ENCODE results near the gene TENT4A.
"Not testable (repeated sequence)": the region's sequence is repeated elsewhere in the genome, so short reads cannot be mapped to it uniquely, and the experiment has no call there.

The TENT4A gene

DNA sequence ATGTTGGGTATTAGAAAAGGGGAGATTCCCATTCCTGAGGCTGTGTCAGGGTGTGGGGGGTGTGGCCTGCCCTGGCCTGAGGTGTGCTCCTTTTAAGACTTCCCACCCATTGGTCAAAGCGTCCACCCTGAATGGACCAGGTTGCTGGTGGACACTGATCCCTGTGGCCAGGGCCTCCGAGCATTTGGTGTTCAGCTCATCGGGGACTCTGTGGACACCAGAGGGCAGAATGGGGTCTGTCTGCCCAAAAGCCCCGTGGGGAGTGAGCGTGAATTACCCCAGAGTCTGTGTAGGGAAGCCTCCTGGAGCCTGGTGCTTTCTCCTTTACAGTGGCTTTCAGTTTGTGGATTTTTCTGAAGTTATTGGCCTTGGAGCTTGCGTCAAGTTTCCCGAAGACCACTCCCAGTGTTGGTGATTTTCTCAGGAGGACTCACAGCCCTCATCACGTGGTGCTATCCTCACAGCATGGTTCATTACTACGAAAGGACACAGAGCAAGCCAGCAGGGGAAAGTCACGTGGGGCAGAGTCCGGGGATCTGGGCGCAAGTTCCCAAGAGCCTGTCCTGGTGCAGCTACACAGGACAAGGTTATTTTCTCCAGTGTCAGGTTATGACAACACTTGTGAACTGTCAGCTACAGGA is 55.5 kb downstream of the TENT4A start:
- no peak for DNase-seq (ENCODE audit: low read depth, low spot score)

DNA sequence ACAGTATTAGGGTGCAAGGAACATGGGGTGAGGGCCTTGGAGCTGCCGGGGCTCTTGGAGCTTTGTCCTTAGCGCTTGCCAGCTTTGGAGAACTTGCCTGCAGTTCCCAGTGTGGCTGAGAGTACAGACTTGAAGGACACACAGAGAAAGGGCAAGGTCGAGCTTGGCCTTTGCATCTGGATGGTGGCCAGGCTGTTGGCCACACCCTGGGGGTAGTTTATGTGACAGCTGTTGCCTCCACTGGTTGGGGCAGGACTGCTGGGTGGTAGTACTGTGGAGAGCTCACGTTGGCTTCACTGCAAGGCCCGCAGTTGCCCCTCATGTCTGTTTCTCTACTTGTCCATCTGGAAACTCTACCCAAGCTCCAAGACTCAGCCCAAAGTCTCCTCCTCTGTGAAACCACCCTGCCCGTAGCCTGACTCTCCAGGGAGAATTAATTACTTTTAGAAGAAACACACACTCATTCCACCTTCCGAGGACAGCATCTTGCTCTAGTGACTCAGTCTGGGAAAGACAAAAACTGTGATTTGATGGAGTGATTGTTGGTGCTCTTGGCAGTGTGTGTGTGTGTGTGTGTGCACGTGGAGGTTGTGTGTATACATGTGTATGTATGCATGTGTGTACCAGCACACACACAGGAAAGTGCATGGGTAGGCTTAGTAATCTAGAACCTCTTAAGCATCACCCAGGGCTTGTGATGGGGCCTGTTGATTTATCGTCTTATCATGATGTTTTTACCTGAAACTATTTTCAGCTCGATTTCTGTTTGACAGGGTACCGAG is 57.8 kb downstream of the TENT4A start:
- no peak for DNase-seq (ENCODE audit: low read depth, low spot score)

DNA sequence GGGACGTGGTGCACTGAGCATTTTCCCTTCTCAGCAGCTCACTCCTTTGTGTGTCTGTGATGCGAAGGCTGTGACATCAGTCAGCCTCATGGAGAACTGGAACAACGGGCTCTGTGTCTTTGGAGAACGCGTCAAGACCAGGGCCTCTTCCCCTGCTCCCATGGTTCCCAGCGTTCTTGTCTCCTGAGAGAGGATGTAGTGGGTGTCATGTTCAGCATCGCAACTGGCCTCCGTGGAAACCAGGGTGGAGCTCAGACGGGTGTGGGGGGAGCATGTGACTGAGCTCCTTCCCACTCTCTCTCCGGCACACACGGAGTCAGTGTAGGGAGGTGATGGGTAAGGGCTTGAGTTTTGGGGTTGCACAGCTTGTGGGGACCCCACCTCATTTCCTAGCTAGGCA is 59.7 kb downstream of the TENT4A start:
- DNase-seq (ENCODE audit: low read depth, low spot score) = no peak

DNA sequence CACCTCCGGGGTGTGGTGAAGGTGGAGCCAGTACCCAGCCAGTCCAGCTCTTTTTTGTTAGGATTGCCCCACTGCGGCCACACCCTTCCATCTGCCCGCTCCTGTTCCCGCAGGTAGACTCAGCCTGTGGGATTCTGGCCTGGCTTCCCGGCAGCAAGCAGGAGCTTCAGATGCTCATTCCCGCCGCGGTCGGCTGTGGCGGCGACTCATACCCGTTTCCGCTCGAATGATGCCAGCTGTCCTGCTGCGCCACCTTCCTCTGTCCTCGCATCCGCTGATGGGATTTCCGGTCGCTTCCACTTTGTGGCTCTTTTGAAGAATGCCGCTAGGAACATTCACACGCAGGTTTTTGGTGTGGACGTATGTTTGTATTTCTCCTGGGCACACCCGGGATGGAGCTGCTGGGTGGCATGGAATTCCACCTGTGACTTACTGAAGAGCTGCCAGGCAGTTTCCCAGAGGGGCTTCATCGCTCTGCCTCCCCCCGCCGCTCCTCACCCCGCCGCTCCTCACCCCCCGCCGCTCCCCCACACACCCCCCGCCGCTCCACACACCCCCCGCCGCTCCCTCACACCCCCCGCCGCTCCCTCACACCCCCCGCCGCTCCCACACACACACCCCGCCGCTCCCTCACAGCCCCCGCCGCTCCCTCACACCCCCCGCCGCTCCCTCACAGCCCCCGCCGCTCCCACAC is 60.3 kb downstream of the TENT4A start:
- DNase-seq (ENCODE audit: low read depth, low spot score) = no peak

DNA sequence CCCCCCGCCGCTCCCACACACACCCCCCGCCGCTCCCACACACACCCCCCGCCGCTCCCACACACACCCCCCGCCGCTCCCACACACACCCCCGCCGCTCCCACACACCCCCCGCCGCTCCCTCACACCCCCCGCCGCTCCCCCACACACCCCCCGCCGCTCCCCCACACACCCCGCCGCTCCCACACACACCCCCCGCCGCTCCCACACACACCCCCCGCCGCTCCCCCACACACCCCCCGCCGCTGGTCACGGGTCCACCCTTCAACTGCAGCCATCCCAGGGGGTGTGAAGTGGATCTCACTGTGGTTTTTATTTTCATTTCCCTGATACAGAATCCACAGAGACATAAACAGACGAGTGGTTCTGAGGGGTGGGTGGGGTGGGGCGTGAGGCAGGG is 61.0 kb downstream of the TENT4A start:
- DNase-seq (ENCODE audit: low read depth, low spot score) = not testable (repeated sequence)

DNA sequence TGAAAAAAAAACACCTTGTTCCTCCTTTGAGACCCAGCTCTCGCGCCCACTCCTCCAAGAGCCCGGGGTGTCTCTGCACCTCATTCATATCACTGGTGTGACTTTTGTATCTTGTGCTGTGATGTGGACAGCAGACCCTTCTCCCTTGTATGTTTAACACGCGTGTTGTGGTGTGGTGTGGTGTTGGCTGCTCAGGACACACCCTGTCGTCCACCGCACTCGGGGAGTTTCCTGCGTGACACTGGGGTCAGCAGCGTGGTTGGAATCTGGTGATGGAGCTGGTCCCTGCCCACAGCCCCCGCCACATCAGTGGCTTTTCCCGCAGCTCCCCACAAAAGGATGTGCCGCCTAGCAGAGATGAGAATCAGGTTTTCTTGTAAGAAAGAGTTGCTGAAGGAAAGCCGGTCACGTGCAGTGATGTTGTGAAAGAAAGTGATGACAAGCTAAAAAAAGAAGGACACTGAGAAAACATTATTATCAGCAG is 61.5 kb downstream of the TENT4A start:
- DNase-seq (ENCODE audit: low read depth, low spot score) = no peak

DNA sequence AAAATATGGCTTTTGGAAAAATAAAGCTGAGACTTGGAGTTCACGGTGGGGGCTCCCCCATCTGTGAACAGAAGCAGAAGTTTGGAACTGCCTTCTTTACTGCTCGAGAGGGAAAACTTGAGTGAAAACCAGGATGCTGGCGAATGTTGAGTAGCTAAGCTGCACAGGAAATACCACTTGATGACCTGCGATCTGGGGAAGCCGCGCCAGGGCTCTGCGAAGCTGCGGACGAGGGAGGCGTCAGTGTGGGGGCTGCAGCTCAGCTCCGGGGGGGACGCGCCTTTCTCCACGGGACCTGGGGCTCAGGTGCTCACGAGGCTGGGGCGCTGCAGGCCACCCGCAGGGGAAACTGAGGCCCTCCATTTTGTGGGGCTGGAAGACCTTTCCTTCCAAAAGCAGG is 62.3 kb downstream of the TENT4A start:
- no peak for DNase-seq (ENCODE audit: low read depth, low spot score)

DNA sequence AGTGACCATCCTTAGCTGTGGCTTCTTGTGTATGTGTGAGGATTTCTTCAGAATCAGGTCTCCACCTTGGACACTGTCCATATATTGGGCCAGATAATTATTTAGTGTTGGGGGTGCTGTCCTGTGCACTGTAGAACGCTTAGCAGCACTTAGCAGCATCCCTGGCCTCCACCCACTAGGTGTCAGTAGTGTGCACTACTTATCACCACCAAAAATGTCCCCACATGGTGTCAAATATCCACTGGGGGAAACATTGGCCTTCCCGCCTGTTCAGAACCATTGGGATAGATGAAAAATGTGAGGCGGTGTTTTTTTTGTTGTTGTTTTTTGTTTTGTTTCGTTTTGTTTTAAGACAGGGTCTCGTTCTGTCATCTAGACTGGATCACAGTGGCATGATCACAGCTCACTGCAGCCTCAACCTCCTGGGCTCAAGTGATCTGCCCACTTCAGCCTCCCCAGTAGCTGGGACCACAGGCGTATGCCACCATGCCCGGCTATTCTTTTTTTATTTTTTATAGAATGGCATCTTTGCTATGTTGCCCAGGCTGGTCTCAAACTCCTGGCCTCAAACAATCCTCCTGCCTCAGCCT is 67.7 kb downstream of the TENT4A start:
- no peak for DNase-seq (ENCODE audit: low read depth, low spot score)

DNA sequence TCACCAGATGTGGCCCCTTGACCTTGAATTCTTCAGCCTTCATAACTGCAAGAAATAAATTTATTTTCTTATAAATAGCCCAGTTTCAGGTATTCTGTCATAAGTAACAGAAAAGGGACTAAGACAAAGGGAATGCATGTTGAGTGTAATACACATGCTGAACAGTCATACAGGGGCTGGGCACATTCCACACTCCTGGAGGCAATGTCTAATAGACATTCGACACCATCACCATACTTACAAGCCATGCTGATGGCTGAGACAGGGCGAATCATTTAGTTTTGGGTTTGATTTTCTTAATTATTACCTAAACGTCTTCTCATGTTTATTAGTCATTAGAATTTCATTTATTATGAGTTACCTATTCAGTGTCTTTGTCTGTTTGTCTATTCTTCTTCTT is 68.5 kb downstream of the TENT4A start:
- DNase-seq (ENCODE audit: low read depth, low spot score) = no peak

DNA sequence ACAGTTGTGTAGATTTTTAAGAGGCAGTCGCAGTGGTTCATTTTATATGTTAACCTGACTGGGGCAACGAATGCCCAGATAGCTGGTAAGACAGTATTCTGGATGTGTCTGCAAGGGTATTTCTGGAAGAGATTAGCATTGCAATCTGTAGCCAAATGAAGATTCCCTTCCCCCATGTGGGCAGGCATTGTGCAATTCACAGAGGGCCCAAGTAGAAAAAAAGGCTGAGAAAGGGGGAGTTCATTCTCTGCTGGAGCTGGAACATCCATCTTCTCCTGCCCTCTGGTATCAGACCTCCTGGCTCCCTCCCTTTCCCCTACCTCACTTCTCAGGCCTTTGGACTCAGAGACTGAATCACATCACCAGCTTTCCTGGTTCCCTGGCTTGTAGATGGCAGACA is 70.6 kb downstream of the TENT4A start:
- no peak for DNase-seq (ENCODE audit: low read depth, low spot score)

DNA sequence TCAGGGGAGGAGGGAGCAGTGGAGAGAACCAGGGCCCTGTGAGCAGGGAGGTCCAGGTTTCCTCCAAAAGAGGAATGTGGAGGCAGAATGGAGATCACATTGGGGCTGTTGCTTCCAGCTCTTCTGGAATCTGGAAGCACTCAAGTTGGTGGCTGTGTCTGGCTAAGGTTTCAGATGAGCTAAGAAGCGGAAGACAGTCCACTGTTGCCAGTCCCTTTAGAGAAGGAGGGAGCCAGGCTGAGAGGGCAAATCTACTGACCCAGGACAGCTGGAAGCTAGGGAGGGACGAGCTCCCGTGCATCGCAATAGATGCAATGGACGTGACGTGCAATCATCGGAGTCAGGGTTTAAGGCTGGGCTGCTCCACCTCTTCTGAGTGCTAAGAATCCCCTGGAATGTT is 71.2 kb downstream of the TENT4A start:
- no peak for DNase-seq (ENCODE audit: low read depth, low spot score)

DNA sequence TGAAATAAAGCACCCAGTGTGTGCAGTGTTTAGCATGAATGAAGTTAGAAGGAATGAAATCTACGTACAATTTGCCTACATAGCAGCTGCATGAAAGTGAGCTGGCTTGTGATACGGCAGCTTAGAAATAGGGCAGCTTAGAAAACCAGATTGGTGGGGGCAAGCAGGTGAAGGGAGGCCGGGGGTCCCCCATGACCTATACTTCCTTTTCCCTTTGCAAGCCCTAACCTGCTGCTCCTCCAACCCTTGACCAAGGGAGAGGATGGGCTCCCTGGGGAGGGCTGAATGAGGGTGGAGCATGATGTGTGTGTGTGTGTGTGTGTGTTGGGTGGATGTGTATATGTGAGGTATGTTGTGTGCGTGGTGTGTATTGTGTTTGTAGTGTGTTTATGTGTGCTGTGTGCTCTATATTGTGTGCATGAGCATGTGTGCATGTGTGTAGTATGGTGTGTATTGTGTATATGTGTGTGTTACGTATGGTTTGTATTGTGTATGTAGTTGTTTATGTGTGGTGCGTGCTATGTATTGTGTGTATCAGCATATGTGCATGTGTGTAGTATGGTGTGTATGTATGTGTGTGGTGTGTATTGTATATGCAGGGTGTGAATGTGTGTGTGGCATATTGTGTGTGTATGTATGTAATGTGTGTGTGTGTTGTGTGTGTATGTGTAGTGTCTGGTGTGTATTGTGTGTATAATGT is 72.1 kb downstream of the TENT4A start:
- DNase-seq (ENCODE audit: low read depth, low spot score) = no peak

DNA sequence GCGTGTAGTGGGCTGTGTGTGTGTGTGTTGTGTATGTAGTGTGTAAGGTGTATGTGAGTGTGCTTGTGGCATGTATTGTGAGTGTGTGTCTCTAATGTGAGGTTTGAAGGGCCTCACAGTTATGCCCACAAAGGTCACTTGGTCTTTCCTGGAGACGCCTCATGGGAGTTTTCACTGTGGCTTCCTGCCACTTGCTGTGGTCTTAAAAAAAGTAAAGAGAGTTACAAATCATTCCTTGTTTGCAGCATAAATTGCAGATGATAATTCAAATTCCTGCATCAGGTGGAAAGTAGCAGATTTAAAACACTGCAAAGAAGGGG is 72.6 kb downstream of the TENT4A start:
- no peak for DNase-seq (ENCODE audit: low read depth, low spot score)

DNA sequence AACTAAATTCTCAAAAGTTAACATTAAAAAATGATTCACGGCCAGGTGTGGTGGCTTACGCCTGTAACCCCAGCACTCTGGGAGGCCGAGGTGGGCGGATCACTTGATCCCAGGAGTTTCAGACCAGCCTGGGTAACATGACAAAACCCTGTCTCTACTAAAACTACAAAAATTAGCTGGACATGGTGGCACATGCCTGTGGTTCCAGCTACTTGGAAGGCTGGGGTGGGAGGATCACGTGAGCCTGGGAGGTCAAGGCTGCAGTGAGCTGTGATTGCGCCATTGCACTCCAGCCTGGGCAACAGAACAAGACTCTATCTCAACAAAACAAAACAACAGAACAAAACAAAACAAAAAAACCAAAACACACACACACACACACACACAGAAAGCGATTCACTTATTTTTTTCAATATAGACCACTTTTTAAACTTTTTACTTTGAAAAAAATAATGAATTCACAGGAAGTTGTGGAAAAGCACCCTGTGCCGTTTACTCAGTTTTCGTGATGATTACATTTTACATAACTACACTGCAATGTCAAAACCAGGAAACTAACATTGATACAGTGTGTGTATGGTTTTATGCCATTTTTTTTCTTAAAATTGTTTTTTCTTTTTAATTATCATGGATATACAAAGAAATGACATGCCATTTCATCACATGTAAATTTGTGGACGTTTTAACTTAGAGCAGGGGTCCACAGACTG is 73.7 kb downstream of the TENT4A start:
- no peak for DNase-seq (ENCODE audit: low read depth, low spot score)

DNA sequence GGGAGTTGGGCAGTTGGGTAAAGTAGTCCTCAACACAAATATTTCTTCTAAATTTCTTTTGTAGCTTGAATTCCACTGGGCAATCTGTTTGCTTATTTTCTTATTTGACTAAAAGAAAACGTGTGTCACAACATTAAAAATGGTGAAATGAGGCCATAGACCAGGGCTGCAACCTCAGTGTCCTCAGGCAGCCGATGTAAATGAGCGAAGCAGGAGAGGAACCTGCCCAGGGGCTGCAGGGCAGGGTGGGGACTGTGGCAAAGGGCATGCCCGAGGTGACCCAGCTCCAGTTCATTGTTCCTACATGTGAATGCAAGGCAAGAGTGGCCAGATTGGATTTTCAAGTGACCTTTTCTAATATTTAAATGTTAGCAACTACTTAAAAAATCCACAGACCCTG is 74.7 kb downstream of the TENT4A start:
- DNase-seq (ENCODE audit: low read depth, low spot score) = no peak

DNA sequence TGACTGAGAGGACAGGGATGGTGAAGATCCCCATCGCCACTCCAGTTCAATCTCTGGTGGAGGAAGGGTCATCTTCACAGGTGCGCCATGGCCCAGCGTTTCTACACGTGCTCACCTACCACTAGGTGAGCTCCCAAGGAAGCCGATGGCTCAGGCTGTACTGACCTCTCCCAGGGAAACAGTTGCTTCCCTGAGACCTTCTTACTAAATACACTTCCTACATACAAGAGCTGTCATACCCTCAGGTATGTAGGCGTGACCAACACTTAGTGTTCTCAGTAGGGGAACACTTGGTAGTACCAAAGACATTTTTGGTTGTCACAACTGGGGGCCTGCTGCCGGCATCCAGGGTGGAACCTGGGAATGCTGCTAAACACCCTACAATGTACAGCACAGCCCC is 75.2 kb downstream of the TENT4A start:
- DNase-seq (ENCODE audit: low read depth, low spot score) = no peak

DNA sequence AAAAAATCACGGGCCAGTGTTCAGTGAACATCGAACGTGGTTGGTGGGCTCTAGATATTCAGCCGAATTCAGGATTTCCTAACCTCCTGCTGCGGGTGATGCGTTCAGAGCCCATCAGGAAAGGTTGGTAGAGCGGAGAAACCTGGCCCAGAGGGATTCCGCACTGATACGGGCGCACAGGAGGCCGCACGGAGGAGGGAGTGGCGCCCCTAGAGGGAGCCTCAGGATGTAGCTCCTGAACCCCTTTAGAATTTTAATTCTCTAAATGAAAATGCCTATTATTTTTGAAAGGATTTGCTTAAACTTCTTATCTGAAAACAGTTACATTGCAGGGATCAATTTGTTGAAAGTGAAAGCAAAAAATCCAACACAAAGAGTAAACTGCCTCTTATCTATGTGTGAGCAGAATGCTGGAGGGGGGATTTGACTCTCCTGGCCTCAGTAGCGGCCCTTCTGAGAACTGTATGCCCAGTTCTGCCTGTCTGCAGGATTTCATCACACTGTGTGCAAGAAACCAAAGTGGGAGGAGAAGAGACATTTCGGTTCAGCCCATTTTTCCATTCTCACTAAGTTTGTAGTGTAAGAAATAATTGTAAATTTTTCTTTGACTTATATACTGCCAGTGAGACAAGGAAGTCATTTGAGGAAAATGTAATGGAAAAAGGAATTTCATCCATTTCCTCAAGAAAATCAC is 75.9 kb downstream of the TENT4A start:
- DNase-seq (ENCODE audit: low read depth, low spot score) = no peak

DNA sequence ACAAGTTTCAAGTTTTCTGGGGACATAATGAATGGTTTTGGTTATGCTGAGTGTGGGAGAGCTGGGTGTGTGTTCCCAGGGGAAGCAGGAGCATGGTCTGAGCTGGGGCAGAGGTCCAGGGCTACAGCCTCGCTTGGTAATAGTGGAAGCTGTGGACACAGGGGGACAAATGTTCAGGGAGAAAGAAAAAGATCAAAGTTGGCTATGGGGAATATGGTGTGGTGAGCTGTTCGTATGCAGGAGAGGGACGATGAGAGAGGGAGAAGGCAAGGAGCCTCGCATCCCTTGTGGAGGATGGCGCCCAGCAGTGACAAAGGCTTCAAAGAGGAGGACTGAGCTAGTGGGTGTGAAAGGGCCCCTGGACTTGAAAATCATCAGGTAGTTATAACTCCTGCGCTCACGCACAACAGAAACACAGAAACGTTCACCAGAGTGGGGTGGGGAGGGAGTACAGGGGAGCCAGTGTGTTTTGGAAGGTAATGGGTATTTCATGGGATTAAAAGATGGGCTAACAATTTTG is 77.2 kb downstream of the TENT4A start:
- no peak for DNase-seq (ENCODE audit: low read depth, low spot score)

DNA sequence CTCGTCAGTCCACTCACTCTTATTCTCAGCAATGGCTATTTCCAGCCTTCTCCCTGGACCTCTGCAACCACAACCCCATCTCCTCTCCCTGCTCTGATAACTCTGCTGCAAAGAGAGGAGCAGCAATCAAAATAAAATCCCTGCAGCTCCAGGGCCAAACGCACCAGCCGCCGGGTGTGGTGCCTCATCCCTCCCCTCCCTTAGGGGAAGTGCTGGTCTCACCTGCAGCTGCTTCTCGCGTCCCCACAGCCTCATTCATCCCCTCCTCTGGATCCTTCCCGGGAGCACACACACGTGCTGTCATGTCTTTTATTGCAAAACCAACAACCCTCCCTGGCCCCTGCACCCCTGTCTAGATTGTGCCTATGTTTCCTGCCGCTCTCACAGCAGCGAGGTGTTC is 77.8 kb downstream of the TENT4A start:
- no peak for DNase-seq (ENCODE audit: low read depth, low spot score)

DNA sequence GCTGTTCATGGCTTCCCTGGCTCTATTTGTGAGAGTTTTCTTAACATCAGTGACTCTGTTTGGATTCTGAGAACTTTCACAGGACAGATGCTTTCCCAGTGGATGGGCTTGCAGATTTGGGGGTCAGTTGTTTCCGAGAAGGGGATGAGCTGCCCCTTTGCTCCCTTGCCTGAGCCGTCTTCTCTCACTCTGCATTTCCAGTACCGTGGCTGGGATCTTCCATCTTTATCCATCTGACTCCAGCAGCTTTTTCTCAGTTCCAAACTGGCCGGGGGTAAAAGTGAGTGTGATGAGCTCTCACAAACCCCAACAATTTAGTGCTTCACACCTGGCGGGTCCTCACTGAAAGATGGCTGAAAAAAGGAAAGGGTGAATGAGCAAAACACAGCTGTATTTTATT is 79.1 kb downstream of the TENT4A start:
- DNase-seq (ENCODE audit: low read depth, low spot score) = no peak
